BLaER1 (cell line): ENCODE measurements around the gene CCDC157.

Experiments used
- H3K27ac ChIP-seq: shearing (Covaris generic); formaldehyde crosslinking; 2 replicates; pipeline ENCODE4 v1.8.1; 2022
- H3K27me3 ChIP-seq: shearing (Covaris generic); formaldehyde crosslinking; 2 replicates; pipeline ENCODE4 v1.8.1; 2022
- H3K36me3 ChIP-seq: shearing (Covaris generic); formaldehyde crosslinking; 2 replicates; pipeline ENCODE4 v1.8.1; 2022
- H3K4me1 ChIP-seq: shearing (Covaris generic); formaldehyde crosslinking; 2 replicates; pipeline ENCODE4 v1.8.1; 2022
- H3K4me2 ChIP-seq: shearing (Covaris generic); formaldehyde crosslinking; 2 replicates; pipeline ENCODE4 v1.8.1; 2022
- H3K4me3 ChIP-seq: shearing (Covaris generic); formaldehyde crosslinking; 2 replicates; pipeline ENCODE4 v1.8.1; 2022
- H3K9ac ChIP-seq: shearing (Covaris generic); formaldehyde crosslinking; 2 replicates; pipeline ENCODE4 v1.8.1; 2022
- H3K9me3 ChIP-seq: shearing (Covaris generic); formaldehyde crosslinking; 2 replicates; pipeline ENCODE4 v1.8.1; 2022
- H4K20me1 ChIP-seq: shearing (Covaris generic); formaldehyde crosslinking; 2 replicates; pipeline ENCODE4 v1.8.1; 2022
- Cebpa-rat ChIP-seq: shearing (Covaris generic); IDR thresholded peaks from 2 replicates; pipeline ENCODE4 v1.8.1; 2022

The CCDC157 gene

DNA sequence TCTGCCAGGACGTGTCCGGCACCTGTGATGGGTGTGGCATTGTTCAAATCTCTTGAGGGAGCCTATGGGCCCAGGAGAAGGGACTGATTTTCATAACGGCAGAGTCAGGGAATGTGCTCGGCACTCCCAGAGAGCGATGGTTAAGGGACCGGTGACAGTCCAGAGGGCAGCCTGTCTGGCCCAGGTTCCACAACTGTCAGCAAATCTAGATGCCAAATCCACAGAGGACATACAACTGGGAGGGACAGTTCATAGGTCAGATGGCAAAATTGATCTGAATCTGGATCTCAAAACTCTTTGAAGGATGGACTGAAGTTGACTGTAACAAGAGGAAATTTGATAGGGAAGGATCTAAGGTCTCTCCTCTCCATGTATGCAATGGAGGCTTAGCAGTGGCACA, 47.5 kb downstream of the CCDC157 start:
- no peak for TF ChIP-seq Cebpa-rat
- Histone ChIP-seq H3K9me3 (no peaks in the 10 kb centered on the region), H3K4me3 (no peak overlapping the region), H3K27me3 (no peaks in the 10 kb centered on the region), H3K4me1 (no peaks in the 10 kb centered on the region; the same call in 1 of the 2 replicates), H3K27ac (no peak overlapping the region), H4K20me1 (peaks cover 18% of the 10 kb centered on the region), H3K9ac (no peak overlapping the region), H3K4me2 (no peak overlapping the region), H3K36me3 (peaks cover 60% of the 10 kb centered on the region)

- Histone ChIP-seq H3K36me3 (peaks cover 74% of the 10 kb centered on the region), H3K9ac (no peak overlapping the region), H3K4me1 (no peaks in the 10 kb centered on the region), H3K27ac (no peak overlapping the region), H3K4me2 (no peak overlapping the region), H3K27me3 (no peaks in the 10 kb centered on the region), H3K9me3 (no peaks in the 10 kb centered on the region), H3K4me3 (no peak overlapping the region), H4K20me1 (peaks cover 8% of the 10 kb centered on the region; the same call in 1 of the 2 replicates)
- TF ChIP-seq Cebpa-rat = no peak
Measured at GRCh38 chr22:30405731-30406130, 48.9 kb downstream of the CCDC157 start.

- no peak overlapping the region for H3K9ac ChIP-seq
- H3K36me3 ChIP-seq = peaks cover 81% of the 10 kb centered on the region
- H4K20me1 ChIP-seq = peaks cover 8% of the 10 kb centered on the region; the same call in 1 of the 2 replicates
- no peak for TF ChIP-seq Cebpa-rat
- no peak overlapping the region for H3K27ac ChIP-seq
- H3K4me2 ChIP-seq = no peak overlapping the region
- no peaks in the 10 kb centered on the region for H3K9me3 ChIP-seq
- no peak overlapping the region for H3K4me3 ChIP-seq
- no peaks in the 10 kb centered on the region for H3K27me3 ChIP-seq
- H3K4me1 ChIP-seq = no peaks in the 10 kb centered on the region
Measured at GRCh38 chr22:30406400-30406799, 49.6 kb downstream of the CCDC157 start.

- Histone ChIP-seq H3K4me3 (no peak overlapping the region), H4K20me1 (peaks cover 8% of the 10 kb centered on the region; the same call in 1 of the 2 replicates), H3K4me2 (no peak overlapping the region), H3K9ac (no peak overlapping the region), H3K4me1 (no peaks in the 10 kb centered on the region), H3K27ac (no peak overlapping the region), H3K36me3 (peaks cover 83% of the 10 kb centered on the region), H3K9me3 (no peaks in the 10 kb centered on the region), H3K27me3 (no peaks in the 10 kb centered on the region)
- TF ChIP-seq Cebpa-rat = no peak
Measured at GRCh38 chr22:30408388-30409102, 51.7 kb downstream of the CCDC157 start.

DNA sequence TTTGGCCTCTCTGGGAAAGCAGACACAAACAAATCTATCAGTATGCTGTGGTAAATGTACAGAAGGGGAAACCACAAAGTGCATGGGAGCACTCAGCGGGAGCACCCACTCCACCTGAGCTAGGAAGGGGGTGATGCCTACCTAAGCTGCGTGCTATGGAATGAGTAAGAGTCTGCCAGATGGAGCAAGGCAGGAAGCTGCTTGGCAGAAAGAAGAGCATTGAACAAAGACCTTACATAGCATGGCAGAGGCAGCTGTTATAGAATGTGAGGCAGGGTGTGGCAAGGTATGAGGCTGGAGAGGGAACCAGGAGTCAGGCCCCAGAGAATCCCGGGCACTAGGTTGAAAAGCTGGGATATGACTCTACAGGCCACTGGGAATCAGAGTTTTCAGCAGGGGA, 55.0 kb downstream of the CCDC157 start:
- no peaks in the 10 kb centered on the region for H4K20me1 ChIP-seq
- H3K27me3 ChIP-seq = no peaks in the 10 kb centered on the region
- no peak overlapping the region for H3K9ac ChIP-seq
- no peak overlapping the region for H3K4me3 ChIP-seq
- H3K4me1 ChIP-seq = no peaks in the 10 kb centered on the region
- H3K27ac ChIP-seq = no peak overlapping the region
- H3K4me2 ChIP-seq = no peak overlapping the region
- H3K9me3 ChIP-seq = no peaks in the 10 kb centered on the region
- TF ChIP-seq Cebpa-rat = no peak
- H3K36me3 ChIP-seq = peaks cover 100% of the 10 kb centered on the region

DNA sequence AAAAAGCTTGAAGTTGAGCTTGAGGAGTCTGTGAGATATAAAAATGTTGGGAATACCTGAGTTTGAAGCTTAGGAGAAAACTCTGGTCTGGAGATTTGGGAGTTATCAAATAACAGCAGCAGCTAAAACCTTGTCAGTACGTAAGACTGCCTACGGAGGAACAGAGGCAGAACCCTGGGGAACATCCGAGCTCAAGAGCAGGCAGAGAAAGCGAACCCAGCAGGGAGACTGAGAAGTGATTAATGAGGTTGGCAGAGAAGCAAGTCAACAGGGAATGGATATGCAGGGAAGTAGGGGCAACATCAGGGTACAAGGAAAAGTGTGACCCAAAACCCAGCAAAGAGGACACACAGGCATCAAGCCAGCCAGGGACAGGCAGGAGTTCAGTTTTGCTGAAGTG, 56.2 kb downstream of the CCDC157 start:
- H3K36me3 ChIP-seq = peaks cover 100% of the 10 kb centered on the region
- H3K4me2 ChIP-seq = no peak overlapping the region
- no peak overlapping the region for H3K4me3 ChIP-seq
- H4K20me1 ChIP-seq = no peaks in the 10 kb centered on the region
- TF ChIP-seq Cebpa-rat = no peak
- no peaks in the 10 kb centered on the region for H3K27me3 ChIP-seq
- no peaks in the 10 kb centered on the region for H3K9me3 ChIP-seq
- no peaks in the 10 kb centered on the region for H3K4me1 ChIP-seq
- no peak overlapping the region for H3K9ac ChIP-seq
- no peak overlapping the region for H3K27ac ChIP-seq

DNA sequence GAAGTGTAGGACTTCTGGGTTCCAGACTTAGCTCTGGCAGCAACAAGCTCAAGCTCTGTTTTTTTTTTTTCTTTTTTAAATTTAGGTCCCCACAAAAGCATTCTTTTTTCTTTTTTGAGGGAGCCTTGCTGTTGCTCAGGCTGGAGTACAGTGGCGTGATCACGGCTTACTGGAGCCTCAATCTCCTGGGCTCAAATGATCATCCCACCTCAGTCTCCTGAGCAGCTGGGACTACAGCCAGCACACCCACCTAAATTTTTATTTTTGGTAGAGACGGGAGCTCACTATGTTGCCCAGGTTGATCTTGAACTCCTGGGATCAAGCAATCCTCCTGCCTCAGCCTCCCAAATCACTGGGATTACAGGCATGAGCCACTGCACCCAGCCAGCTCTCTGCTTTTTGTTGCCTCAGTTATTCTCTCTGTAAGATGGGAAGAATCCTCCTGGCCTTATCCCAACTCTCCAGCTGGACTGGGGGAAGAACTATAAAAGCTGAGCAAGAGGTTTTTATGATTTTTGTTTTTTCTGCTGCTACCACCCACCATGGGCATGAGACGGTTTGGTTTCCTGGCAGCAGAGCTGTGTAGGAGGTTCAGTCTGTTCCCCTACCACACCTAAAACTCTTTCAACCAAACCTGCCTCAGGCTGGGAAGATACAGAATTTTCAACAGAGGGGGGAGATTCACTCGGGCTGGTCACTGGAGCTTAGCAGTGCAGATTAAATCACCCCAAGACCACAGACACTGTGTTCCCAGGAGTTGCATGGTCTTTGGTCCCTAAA, 57.1 kb downstream of the CCDC157 start:
- Histone ChIP-seq H3K4me2 (no peak overlapping the region), H3K27ac (no peak overlapping the region), H3K4me1 (no peaks in the 10 kb centered on the region), H3K27me3 (no peaks in the 10 kb centered on the region), H3K4me3 (no peak overlapping the region), H3K9ac (no peak overlapping the region), H4K20me1 (no peaks in the 10 kb centered on the region), H3K9me3 (no peaks in the 10 kb centered on the region), H3K36me3 (peaks cover 100% of the 10 kb centered on the region)
- no peak for TF ChIP-seq Cebpa-rat

GRCh38 chr22:30414525-30415047, 57.8 kb downstream of the CCDC157 start:
- Histone ChIP-seq H3K27me3 (no peaks in the 10 kb centered on the region), H3K9ac (no peak overlapping the region), H3K4me3 (no peak overlapping the region), H3K4me2 (no peak overlapping the region), H3K27ac (no peak overlapping the region), H3K36me3 (peaks cover 98% of the 10 kb centered on the region), H3K4me1 (no peaks in the 10 kb centered on the region), H3K9me3 (no peaks in the 10 kb centered on the region), H4K20me1 (no peaks in the 10 kb centered on the region)
- no peak for TF ChIP-seq Cebpa-rat

- Histone ChIP-seq H3K4me2 (no peak overlapping the region), H3K9ac (no peak overlapping the region), H4K20me1 (no peaks in the 10 kb centered on the region), H3K4me1 (peaks cover 3% of the 10 kb centered on the region), H3K9me3 (no peaks in the 10 kb centered on the region), H3K36me3 (peaks cover 96% of the 10 kb centered on the region), H3K4me3 (no peak overlapping the region), H3K27ac (no peak overlapping the region), H3K27me3 (no peaks in the 10 kb centered on the region)
- no peak for TF ChIP-seq Cebpa-rat
Measured at GRCh38 chr22:30416403-30416802, 59.6 kb downstream of the CCDC157 start.

- Histone ChIP-seq H3K36me3 (peaks cover 91% of the 10 kb centered on the region), H3K4me2 (no peak overlapping the region), H3K4me3 (no peak overlapping the region), H3K9me3 (no peaks in the 10 kb centered on the region), H3K4me1 (peaks cover 7% of the 10 kb centered on the region), H4K20me1 (no peaks in the 10 kb centered on the region), H3K9ac (no peak overlapping the region), H3K27ac (no peak overlapping the region), H3K27me3 (no peaks in the 10 kb centered on the region)
- no peak for TF ChIP-seq Cebpa-rat
Measured at GRCh38 chr22:30416837-30417236, 60.0 kb downstream of the CCDC157 start.
